ENCODE results near the gene TMEM161A. TPM values are rescaled to one million over a fixed set of nuclear protein-coding genes. Genes with fewer than 3 reads are reported as not detected.

TMEM161A gene
- polyA plus RNA-seq, 1 donor from 2014 or later, result 19.5 TPM

- no peak overlapping the region for H3K9ac ChIP-seq (ENCODE audit: low read length)
- H3K9me3 ChIP-seq (ENCODE audit: low read length), result no peaks in the 10 kb centered on the region
- TF ChIP-seq EZH2 (IDR thresholded peaks at IDR 0.05; ENCODE audit: borderline replicate concordance, insufficient read depth, low read length, poor library complexity, severe bottlenecking), result no peak
- no peak for TF ChIP-seq TAF1 (IDR thresholded peaks at IDR 0.05; ENCODE audit: low read depth)
- no peak for TF ChIP-seq CTCF (IDR thresholded peaks at IDR 0.05; ENCODE audit: poor library complexity, severe bottlenecking)
- TF ChIP-seq SMC3 (conservative IDR thresholded peaks at IDR 0.05; ENCODE audit: poor library complexity), result no peak
- no peak for TF ChIP-seq MXI1 (conservative IDR thresholded peaks at IDR 0.05; ENCODE audit: poor library complexity, severe bottlenecking)
- TF ChIP-seq POLR2AphosphoS5 (IDR thresholded peaks at IDR 0.05), result no peak
- no peak for TF ChIP-seq REST (IDR thresholded peaks at IDR 0.05; ENCODE audit: borderline replicate concordance)
- TF ChIP-seq RAD21 (conservative IDR thresholded peaks at IDR 0.05), result no peak
- TF ChIP-seq EP300 (conservative IDR thresholded peaks at IDR 0.05; ENCODE audit: poor library complexity, severe bottlenecking), result no peak
- H2AFZ ChIP-seq (ENCODE audit: low read depth, low read length), result no peak overlapping the region
- no peaks in the 10 kb centered on the region for H3F3A ChIP-seq (ENCODE audit: insufficient read depth, low read length, poor library complexity, severe bottlenecking)
- no peaks in the 10 kb centered on the region for H4K20me1 ChIP-seq (ENCODE audit: insufficient read depth)
- H3K27ac ChIP-seq (ENCODE audit: low read length), result no peak overlapping the region
- H3K4me2 ChIP-seq (ENCODE audit: low read length), result no peak overlapping the region
- H3K36me3 ChIP-seq (ENCODE audit: insufficient read depth, low read length), result no peaks in the 10 kb centered on the region
- H3K9me2 ChIP-seq (ENCODE audit: insufficient read depth, low read length), result no peaks in the 10 kb centered on the region
- H3K4me3 ChIP-seq (ENCODE audit: low read length), result no peak overlapping the region
- no peaks in the 10 kb centered on the region for H3K79me2 ChIP-seq (replicated peaks; ENCODE audit: insufficient read depth, low read length)
- H3K27me3 ChIP-seq (ENCODE audit: insufficient read depth, low read depth, low read length), result no peaks in the 10 kb centered on the region
These were observed 22.3 kb upstream of the TMEM161A start for GRCh38 chr19:19160461-19161035.

GRCh38 chr19:19159534-19159933 is 21.3 kb upstream of the TMEM161A start:
- Histone ChIP-seq H3K79me2 (replicated peaks; ENCODE audit: insufficient read depth, low read length) (no peaks in the 10 kb centered on the region), H3K27ac (ENCODE audit: low read length) (no peak overlapping the region)

More at GRCh38 chr19:19159534-19159933, 21.3 kb upstream of the TMEM161A start:
- TF ChIP-seq POLR2AphosphoS5 (IDR thresholded peaks at IDR 0.05), result no peak
- TF ChIP-seq RAD21 (conservative IDR thresholded peaks at IDR 0.05), result no peak
- no peak for TF ChIP-seq EZH2 (IDR thresholded peaks at IDR 0.05; ENCODE audit: borderline replicate concordance, insufficient read depth, low read length, poor library complexity, severe bottlenecking)
- no peak for TF ChIP-seq CTCF (IDR thresholded peaks at IDR 0.05; ENCODE audit: poor library complexity, severe bottlenecking)
- TF ChIP-seq TAF1 (IDR thresholded peaks at IDR 0.05; ENCODE audit: low read depth), result no peak
- TF ChIP-seq SMC3 (conservative IDR thresholded peaks at IDR 0.05; ENCODE audit: poor library complexity), result no peak
- no peak for TF ChIP-seq MXI1 (conservative IDR thresholded peaks at IDR 0.05; ENCODE audit: poor library complexity, severe bottlenecking)
- no peak for TF ChIP-seq REST (IDR thresholded peaks at IDR 0.05; ENCODE audit: borderline replicate concordance)
- no peak for TF ChIP-seq EP300 (conservative IDR thresholded peaks at IDR 0.05; ENCODE audit: poor library complexity, severe bottlenecking)
- H3K36me3 ChIP-seq (ENCODE audit: insufficient read depth, low read length), result no peaks in the 10 kb centered on the region
- no peak overlapping the region for H3K9ac ChIP-seq (ENCODE audit: low read length)
- no peaks in the 10 kb centered on the region for H3K9me3 ChIP-seq (ENCODE audit: low read length)
- H3K27me3 ChIP-seq (ENCODE audit: insufficient read depth, low read depth, low read length), result no peaks in the 10 kb centered on the region
- no peaks in the 10 kb centered on the region for H3K9me2 ChIP-seq (ENCODE audit: insufficient read depth, low read length)
- no peaks in the 10 kb centered on the region for H4K20me1 ChIP-seq (ENCODE audit: insufficient read depth)
- H3K4me2 ChIP-seq (ENCODE audit: low read length), result no peak overlapping the region
- no peak overlapping the region for H3K4me3 ChIP-seq (ENCODE audit: low read length)
- H2AFZ ChIP-seq (ENCODE audit: low read depth, low read length), result no peak overlapping the region
- H3F3A ChIP-seq (ENCODE audit: insufficient read depth, low read length, poor library complexity, severe bottlenecking), result no peaks in the 10 kb centered on the region

Data from neural cell (in vitro differentiated cells).